H1 (cell line): Measurements from ENCODE around the gene DNAJC19. TPM values are rescaled to one million over a fixed set of nuclear protein-coding genes. Genes with fewer than 3 reads are reported as not detected.

ENCODE experiments used
- CTCF ChIA-PET: fragments of 300-600 bp; sonication (Branson Sonifier 250); formaldehyde crosslinking; loops from one replicate; lab custom pipeline; 2021; ENCODE audit not compliant: partially characterized antibody; lab: Charles Lee
- POLR2A ChIA-PET: fragments of 300-600 bp; sonication (Branson Sonifier 250); formaldehyde crosslinking; loops from one replicate; lab custom pipeline; 2021; ENCODE audit warnings: inconsistent platforms; ENCODE audit not compliant: partially characterized antibody; lab: Charles Lee
- DNase-seq, 2 experiments: peaks; one replicate each; pipeline versions ENCODE4 v3.0.0 to v3.0.0-alpha.2; 2010 to 2022; ENCODE audit warnings: low spot score in 2 of 2, low read depth in 1 of 2, mixed read lengths in 1 of 2
- FAIRE-seq: peaks from 2 replicates; lab custom pipeline; 2011; peaks lifted over from hg19 to GRCh38; lab: Jason Lieb, UNC
- H2AFZ ChIP-seq: 2 replicates; pipeline ENCODE4 v1.8.1; 2012; ENCODE audit warnings: low read length, inconsistent platforms
- H2AK5ac ChIP-seq: 2 replicates; pipeline ENCODE4 v1.6.1; 2013; ENCODE audit warnings: low read depth, low read length
- H2BK120ac ChIP-seq: replicated peaks from 2 replicates; pipeline ENCODE3; 2013; ENCODE audit warnings: low read depth, low read length, inconsistent platforms
- H2BK12ac ChIP-seq: 2 replicates; pipeline ENCODE4 v1.6.1; 2013; ENCODE audit warnings: low read depth, low read length
- H2BK15ac ChIP-seq: 2 replicates; pipeline ENCODE4 v1.6.1; 2013; ENCODE audit warnings: low read length
- H2BK20ac ChIP-seq: 2 replicates; pipeline ENCODE4 v1.6.1; 2013; ENCODE audit warnings: low read length
- H2BK5ac ChIP-seq: 2 replicates; pipeline ENCODE4 v1.6.1; 2013; ENCODE audit warnings: low read depth, low read length
- H3K14ac ChIP-seq: 2 replicates; pipeline ENCODE4 v1.6.1; 2013; ENCODE audit warnings: inconsistent platforms; ENCODE audit not compliant: insufficient read length
- H3K18ac ChIP-seq: 2 replicates; pipeline ENCODE4 v1.6.1; 2013; ENCODE audit warnings: low read length; ENCODE audit errors: extremely low read depth
- H3K23ac ChIP-seq: 2 replicates; pipeline ENCODE4 v1.6.1; 2013; ENCODE audit warnings: inconsistent platforms; ENCODE audit not compliant: insufficient read length
- H3K23me2 ChIP-seq: 2 replicates; pipeline ENCODE4 v1.6.1; 2013; ENCODE audit warnings: low read depth, low read length
- H3K27ac ChIP-seq: 2 replicates; pipeline ENCODE4 v1.6.1; 2011; ENCODE audit warnings: low read depth, low read length, inconsistent platforms
- H3K27me3 ChIP-seq, 4 experiments: replicated peaks in 1 of 4; 1 replicate in 1 of 4; 2 replicates in 3 of 4; pipeline versions ENCODE4 v1.6.1 to v1.8.1; 2011 to 2013; ENCODE audit warnings: low read length in 3 of 4, mild to moderate bottlenecking in 3 of 4, inconsistent platforms in 2 of 4, mixed read lengths in 2 of 4, moderate library complexity in 1 of 4; ENCODE audit not compliant: control insufficient read depth in 3 of 4, insufficient read depth in 3 of 4; ENCODE audit errors: extremely low read depth in 1 of 4
- H3K36me3 ChIP-seq, 4 experiments: 2 replicates each; pipeline versions ENCODE4 v1.6.1 to v1.8.1; 2011 to 2013; ENCODE audit warnings: mild to moderate bottlenecking in 4 of 4, low read length in 3 of 4, moderate library complexity in 2 of 4, control low read depth in 1 of 4, inconsistent platforms in 1 of 4; ENCODE audit not compliant: insufficient read depth in 4 of 4, control insufficient read depth in 2 of 4
- H3K4ac ChIP-seq: replicated peaks from 2 replicates; pipeline ENCODE3; 2013; ENCODE audit warnings: low read length, low read depth, mixed read lengths, inconsistent platforms; ENCODE audit not compliant: insufficient read length
- H3K4me1 ChIP-seq, 4 experiments: replicated peaks in 1 of 4; 1 replicate in 1 of 4; 2 replicates in 3 of 4; pipeline versions ENCODE4 v1.6.1 to v1.8.1; 2011 to 2013; ENCODE audit warnings: low read length in 3 of 4, inconsistent platforms in 2 of 4, mixed read lengths in 1 of 4; ENCODE audit not compliant: insufficient read depth in 4 of 4, control insufficient read depth in 3 of 4
- H3K4me2 ChIP-seq, 2 experiments: 2 replicates each; pipeline versions ENCODE4 v1.6.1 to v1.8.1; 2011 to 2013; ENCODE audit warnings: low read depth in 2 of 2, low read length in 2 of 2, control low read depth in 1 of 2, inconsistent platforms in 1 of 2, mild to moderate bottlenecking in 1 of 2; ENCODE audit not compliant: insufficient read depth in 1 of 2
- H3K4me3 ChIP-seq, 4 experiments: fragments of 200-600, 300-600 bp in 1 of 4; sonication (generic), shearing (Covaris generic), sonication (Bioruptor Twin) in 1 of 4; 2 replicates each; pipeline versions ENCODE4 v1.5.1 to v1.8.1; 2011 to 2016; ENCODE audit warnings: low read length in 4 of 4, low read depth in 3 of 4, control low read depth in 2 of 4, inconsistent platforms in 2 of 4, mild to moderate bottlenecking in 2 of 4, mixed read lengths in 1 of 4, moderate library complexity in 1 of 4; ENCODE audit not compliant: insufficient read depth in 2 of 4; ENCODE audit errors: extremely low read depth in 1 of 4
- H3K56ac ChIP-seq: replicated peaks from 2 replicates; pipeline ENCODE3; 2013; ENCODE audit warnings: low read depth, mild to moderate bottlenecking, mixed read lengths, low read length, inconsistent platforms; ENCODE audit not compliant: insufficient read length
- H3K79me1 ChIP-seq: 2 replicates; pipeline ENCODE4 v1.6.1; 2013; ENCODE audit warnings: low read depth, low read length, control low read depth
- H3K79me2 ChIP-seq, 2 experiments: 2 replicates each; pipeline versions ENCODE4 v1.6.1 to v1.8.1; 2012 to 2013; ENCODE audit warnings: low read length in 2 of 2, mild to moderate bottlenecking in 2 of 2, inconsistent platforms in 1 of 2; ENCODE audit not compliant: insufficient read depth in 2 of 2, control insufficient read depth in 1 of 2
- H3K9ac ChIP-seq, 4 experiments: replicated peaks in 1 of 4; 1 replicate in 1 of 4; 2 replicates in 3 of 4; pipeline versions ENCODE4 v1.6.1 to v1.8.1; 2011 to 2013; ENCODE audit warnings: low read depth in 3 of 4, low read length in 3 of 4, control low read depth in 2 of 4, mild to moderate bottlenecking in 2 of 4, moderate library complexity in 2 of 4, inconsistent platforms in 1 of 4; ENCODE audit errors: extremely low read depth in 1 of 4
- H3K9me3 ChIP-seq, 2 experiments: 2 replicates each; pipeline versions ENCODE4 v1.6.1 to v1.8.1; 2012 to 2013; ENCODE audit warnings: mild to moderate bottlenecking in 2 of 2, moderate library complexity in 2 of 2, control low read depth in 1 of 2, inconsistent platforms in 1 of 2, low read depth in 1 of 2, low read length in 1 of 2, mixed read lengths in 1 of 2; ENCODE audit not compliant: insufficient read depth in 2 of 2
- H4K20me1 ChIP-seq, 2 experiments: replicated peaks in 1 of 2; 2 replicates each; pipeline versions ENCODE3 to v1.8.1; 2011 to 2013; ENCODE audit warnings: inconsistent platforms in 2 of 2, low read length in 2 of 2, mild to moderate bottlenecking in 1 of 2; ENCODE audit not compliant: insufficient read depth in 2 of 2, control insufficient read depth in 1 of 2
- H4K5ac ChIP-seq: 2 replicates; pipeline ENCODE4 v1.6.1; 2013; ENCODE audit warnings: low read length, low read depth, mixed read lengths, inconsistent platforms; ENCODE audit not compliant: insufficient read length
- H4K8ac ChIP-seq: 2 replicates; pipeline ENCODE4 v1.8.0; 2013; ENCODE audit warnings: mild to moderate bottlenecking, moderate library complexity, low read length, inconsistent platforms; ENCODE audit not compliant: insufficient read depth; ENCODE audit errors: extremely low read depth
- H4K91ac ChIP-seq: replicated peaks from 2 replicates; pipeline ENCODE3; 2013; ENCODE audit warnings: low read length, mixed read lengths, inconsistent platforms; ENCODE audit not compliant: insufficient read length
- ATF3 ChIP-seq: IDR thresholded peaks from 2 replicates; pipeline ENCODE4 v1.6.1; 2011; ENCODE audit warnings: low read depth, mild to moderate bottlenecking, low read length; ENCODE audit not compliant: insufficient read depth
- MAX ChIP-seq: IDR thresholded peaks from 2 replicates; pipeline ENCODE4 v1.6.1; 2012; ENCODE audit warnings: inconsistent platforms
- NRF1 ChIP-seq: IDR thresholded peaks from 2 replicates; pipeline ENCODE4 v1.6.1; 2011; ENCODE audit warnings: mild to moderate bottlenecking, low read depth, low read length, improper control_type of control experiment
- RNF2 ChIP-seq: fragments of 200-900, 300-1000 bp; sonication (generic); IDR thresholded peaks from 2 replicates; pipeline ENCODE4 v1.7.1; 2016; ENCODE audit warnings: borderline replicate concordance, low read depth, mild to moderate bottlenecking, antibody characterized with exemption, low read length; ENCODE audit not compliant: poor library complexity, severe bottlenecking; ENCODE audit errors: missing control alignments
- SIN3A ChIP-seq, 2 experiments: IDR thresholded peaks in 1 of 2; conservative IDR thresholded peaks in 1 of 2; 2 replicates each; pipeline ENCODE4 v1.6.1; 2011 to 2012; ENCODE audit warnings: low read length in 2 of 2, improper control_type of control experiment in 1 of 2, low read depth in 1 of 2, mild to moderate bottlenecking in 1 of 2
- SIRT6 ChIP-seq: IDR thresholded peaks from one replicate; pipeline ENCODE4 v1.7.1; 2012; ENCODE audit warnings: low read length, inconsistent platforms
- TBP ChIP-seq: IDR thresholded peaks from 2 replicates; pipeline ENCODE4 v1.6.1; 2011; ENCODE audit warnings: low read depth, low read length, improper control_type of control experiment
- TCF12 ChIP-seq: IDR thresholded peaks from 2 replicates; pipeline ENCODE4 v1.6.1; 2011; ENCODE audit warnings: low read depth, mild to moderate bottlenecking, low read length
- TEAD4 ChIP-seq: IDR thresholded peaks from 2 replicates; pipeline ENCODE4 v1.6.1; 2012; ENCODE audit warnings: low read depth, low read length, inconsistent platforms, mixed read lengths
- WGBS, 2 experiments: shearing (Covaris generic) in 1 of 2; methylation state at CpG; one replicate each; pipeline versions ENCODE4 v1.1.6 to v1.1.7; 2013 to 2015; ENCODE audit warnings: low lambda C conversion rate in 2 of 2, mixed read lengths in 2 of 2, inconsistent platforms in 1 of 2, low coverage in 1 of 2, missing lambda C conversion rate in 1 of 2; ENCODE audit not compliant: insufficient replicate concordance in 2 of 2, insufficient coverage in 1 of 2, insufficient read length in 1 of 2; ENCODE audit errors: extremely low coverage in 1 of 2, missing lambda C conversion rate in 1 of 2; 5-methylcytosine and 5-hydroxymethylcytosine counted together
- polyA plus RNA-seq, 7 experiments: library from polyadenylated mRNA; depleted of rRNA in 3 of 7; stranded (reverse) in 5 of 7; unstranded in 2 of 7; fragments of >200 nt in 5 of 7; fragments of 200-250 nt in 2 of 7; gene quantifications; 1 replicate in 5 of 7; 2 replicates in 1 of 7; 4 replicates in 1 of 7; pipeline versions ENCODE4 v1.2.1 to v1.2.3, GENCODE V29; 2011 to 2013; ENCODE audit warnings: missing spikeins in 2 of 7, mixed read lengths in 2 of 7
- total RNA-seq: library from RNA; stranded (reverse); fragmentation: NEBNext Ultra II Directional; extraction: Animal tissue kit (Norgen Biotek cat#: 25700); gene quantifications from 2 replicates; pipeline ENCODE4 v1.2.1, GENCODE V29; 2021

Gene DNAJC19
- total and polyA plus RNA-seq, 2 of the 8 experiments (the other 6 are each of a cell fraction or from before 2014, with no cell fraction given): 62.4 to 90.9 TPM

- H3K79me2 ChIP-seq: peaks cover 0 to 25% of the 10 kb centered on the region in 2 experiments; a peak in 2 of 4 replicates
- H2BK15ac ChIP-seq: no peak overlapping the region
- H4K8ac ChIP-seq: no peak overlapping the region
- H4K5ac ChIP-seq: no peak overlapping the region
- ChIA-PET POLR2A (no interaction called here), CTCF (no interaction called here)
- FAIRE-seq (no peak), DNase-seq (no peak)
- no peaks in the 10 kb centered on the region; the same call in none of the 2 replicates for H3K79me1 ChIP-seq
- H3K56ac ChIP-seq: no peak overlapping the region
- no peak overlapping the region for H2BK20ac ChIP-seq
- H2BK5ac ChIP-seq: no peak overlapping the region
- no peak overlapping the region for H3K4me3 ChIP-seq
- H4K20me1 ChIP-seq: peaks cover 0 to 4% of the 10 kb centered on the region in 2 experiments
- H2AFZ ChIP-seq: no peak overlapping the region
- H3K4ac ChIP-seq: no peak overlapping the region
- H3K36me3 ChIP-seq: peaks cover 5 to 96% (median 57%) of the 10 kb centered on the region in 4 experiments
- H3K27ac ChIP-seq: no peak overlapping the region
- no peaks in the 10 kb centered on the region for H3K23me2 ChIP-seq
- 87% methylated on average over 1 of the region's 1 CpG; no CpG with 5 or more reads in 1 of the 2 experiments for WGBS, 2 experiments
- no peak overlapping the region for H2AK5ac ChIP-seq
- H3K27me3 ChIP-seq: no peaks in the 10 kb centered on the region
- no peak overlapping the region for H2BK12ac ChIP-seq
- no peak overlapping the region for H4K91ac ChIP-seq
- no peaks in the 10 kb centered on the region for H3K9me3 ChIP-seq
- H3K23ac ChIP-seq: no peak overlapping the region
- no peak overlapping the region for H3K14ac ChIP-seq
- no peak overlapping the region for H3K4me2 ChIP-seq
- no peak overlapping the region for H3K9ac ChIP-seq
- H3K18ac ChIP-seq: no peak overlapping the region
- no peak overlapping the region for H2BK120ac ChIP-seq
- no peaks in the 10 kb centered on the region for H3K4me1 ChIP-seq
- TF ChIP-seq TEAD4 (no peak), MAX (no peak), NRF1 (no peak), TCF12 (no peak), ATF3 (no peak), SIRT6 (no peak), RNF2 (no peak), TBP (no peak), SIN3A (conservative IDR thresholded peaks at IDR 0.05 in 1 of 2, IDR thresholded peaks at IDR 0.05 in 1 of 2; ENCODE audit: low read depth in 1 of 2, low read length in 2 of 2) (no peak)
Measured at GRCh38 chr3:180959691-180960090, 29.8 kb downstream of the DNAJC19 start.
